Dedifferentiated amniotic fluid mesenchymal stem cell (primary cell): ENCODE measurements around the gene AKNA.
A peak's percentile ranks its signal among the peaks of the same experiment; 100 is the strongest.

ENCODE experiments used
- DNase-seq: peaks from one replicate; pipeline ENCODE4 v3.0.0-alpha.2; 2016; ENCODE audit errors: extremely low spot score

AKNA gene, protein sequence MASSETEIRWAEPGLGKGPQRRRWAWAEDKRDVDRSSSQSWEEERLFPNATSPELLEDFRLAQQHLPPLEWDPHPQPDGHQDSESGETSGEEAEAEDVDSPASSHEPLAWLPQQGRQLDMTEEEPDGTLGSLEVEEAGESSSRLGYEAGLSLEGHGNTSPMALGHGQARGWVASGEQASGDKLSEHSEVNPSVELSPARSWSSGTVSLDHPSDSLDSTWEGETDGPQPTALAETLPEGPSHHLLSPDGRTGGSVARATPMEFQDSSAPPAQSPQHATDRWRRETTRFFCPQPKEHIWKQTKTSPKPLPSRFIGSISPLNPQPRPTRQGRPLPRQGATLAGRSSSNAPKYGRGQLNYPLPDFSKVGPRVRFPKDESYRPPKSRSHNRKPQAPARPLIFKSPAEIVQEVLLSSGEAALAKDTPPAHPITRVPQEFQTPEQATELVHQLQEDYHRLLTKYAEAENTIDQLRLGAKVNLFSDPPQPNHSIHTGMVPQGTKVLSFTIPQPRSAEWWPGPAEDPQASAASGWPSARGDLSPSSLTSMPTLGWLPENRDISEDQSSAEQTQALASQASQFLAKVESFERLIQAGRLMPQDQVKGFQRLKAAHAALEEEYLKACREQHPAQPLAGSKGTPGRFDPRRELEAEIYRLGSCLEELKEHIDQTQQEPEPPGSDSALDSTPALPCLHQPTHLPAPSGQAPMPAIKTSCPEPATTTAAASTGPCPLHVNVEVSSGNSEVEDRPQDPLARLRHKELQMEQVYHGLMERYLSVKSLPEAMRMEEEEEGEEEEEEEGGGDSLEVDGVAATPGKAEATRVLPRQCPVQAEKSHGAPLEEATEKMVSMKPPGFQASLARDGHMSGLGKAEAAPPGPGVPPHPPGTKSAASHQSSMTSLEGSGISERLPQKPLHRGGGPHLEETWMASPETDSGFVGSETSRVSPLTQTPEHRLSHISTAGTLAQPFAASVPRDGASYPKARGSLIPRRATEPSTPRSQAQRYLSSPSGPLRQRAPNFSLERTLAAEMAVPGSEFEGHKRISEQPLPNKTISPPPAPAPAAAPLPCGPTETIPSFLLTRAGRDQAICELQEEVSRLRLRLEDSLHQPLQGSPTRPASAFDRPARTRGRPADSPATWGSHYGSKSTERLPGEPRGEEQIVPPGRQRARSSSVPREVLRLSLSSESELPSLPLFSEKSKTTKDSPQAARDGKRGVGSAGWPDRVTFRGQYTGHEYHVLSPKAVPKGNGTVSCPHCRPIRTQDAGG (N-terminal part only)

DNA sequence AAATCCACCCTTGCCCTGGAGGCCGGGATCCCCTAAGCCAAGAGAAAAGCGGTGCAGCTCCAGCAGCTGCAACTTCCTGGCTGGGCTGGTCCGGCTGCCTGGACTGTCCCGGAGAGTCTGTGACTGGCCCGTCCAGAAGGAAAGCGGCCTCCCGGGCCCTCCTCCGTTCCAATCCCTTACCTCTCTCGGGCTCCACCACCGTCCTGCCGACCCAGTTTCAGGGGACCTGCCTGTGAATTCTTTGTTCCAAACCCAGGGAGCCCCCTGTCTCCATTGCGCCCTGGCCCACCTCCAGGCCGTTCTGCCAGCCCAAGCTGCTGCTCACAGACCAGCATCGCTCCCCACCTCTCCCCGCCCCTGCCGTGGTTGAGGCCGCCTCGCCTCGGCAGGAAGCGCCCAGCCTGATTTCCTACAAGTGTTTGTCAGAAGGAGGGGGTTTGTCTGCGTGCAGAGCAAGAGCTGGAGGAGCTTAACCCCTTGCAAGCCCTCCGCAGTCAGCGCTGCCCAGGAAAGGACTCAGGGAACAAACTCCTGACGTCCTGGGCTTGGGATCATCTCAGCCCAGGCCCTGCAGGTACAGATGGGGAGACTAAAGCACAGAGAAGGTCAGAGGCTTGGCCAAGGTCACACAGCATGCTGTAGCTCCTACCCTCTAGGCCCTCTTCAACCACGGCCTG lies at the start of gene AKNA:
AKNA (minus strand) TSS at position 303 of the 677 bp plus-strand sequence. CDS start 6,649 bp downstream, outside the sequence.
- peak; percentile 69 for DNase-seq

DNA sequence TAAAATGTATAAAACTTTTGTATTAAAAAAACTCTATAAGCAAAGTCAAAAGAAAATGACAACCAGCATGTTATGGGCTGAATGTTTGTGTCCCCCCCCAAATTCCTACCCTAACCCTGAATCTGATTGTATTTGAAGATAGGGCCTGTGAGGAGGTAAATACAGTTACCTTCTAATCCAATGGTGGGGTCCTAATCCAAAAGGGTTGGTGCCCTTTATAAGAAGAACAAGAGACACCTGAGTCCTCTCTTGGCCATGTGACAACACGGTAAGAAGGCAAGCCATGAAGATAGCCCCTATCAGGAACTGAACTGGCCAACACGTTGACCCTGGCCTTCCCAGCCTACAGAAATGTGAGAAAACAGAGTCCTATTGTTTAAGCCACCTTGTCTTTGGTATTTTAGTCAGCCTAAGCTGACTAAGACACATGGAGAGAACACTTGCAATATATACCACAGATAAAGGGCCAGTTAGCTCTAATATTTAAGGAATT lies 49.7 kb upstream of the AKNA start:
- DNase-seq = no peak

DNA sequence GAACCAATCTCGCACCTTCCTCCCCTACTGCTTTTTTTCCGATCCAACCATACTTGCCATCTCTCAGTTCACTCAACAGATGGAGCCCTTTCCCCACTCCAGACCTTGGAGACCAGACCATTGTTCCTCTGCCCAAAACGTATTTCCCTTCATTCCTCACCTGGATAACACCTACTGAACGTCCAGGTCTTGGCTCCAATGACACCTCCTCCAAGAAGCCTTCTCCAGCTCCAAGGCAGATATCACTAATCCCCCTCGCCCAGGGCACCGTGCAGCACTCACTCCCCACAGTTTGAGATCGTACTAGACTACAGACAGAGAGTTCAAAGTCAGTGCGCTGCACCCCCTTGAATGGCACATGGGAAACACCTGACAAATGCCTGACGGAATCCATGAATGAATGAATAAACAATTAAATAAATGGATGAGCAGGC lies 47.1 kb upstream of the AKNA start:
- no peak for DNase-seq

DNA sequence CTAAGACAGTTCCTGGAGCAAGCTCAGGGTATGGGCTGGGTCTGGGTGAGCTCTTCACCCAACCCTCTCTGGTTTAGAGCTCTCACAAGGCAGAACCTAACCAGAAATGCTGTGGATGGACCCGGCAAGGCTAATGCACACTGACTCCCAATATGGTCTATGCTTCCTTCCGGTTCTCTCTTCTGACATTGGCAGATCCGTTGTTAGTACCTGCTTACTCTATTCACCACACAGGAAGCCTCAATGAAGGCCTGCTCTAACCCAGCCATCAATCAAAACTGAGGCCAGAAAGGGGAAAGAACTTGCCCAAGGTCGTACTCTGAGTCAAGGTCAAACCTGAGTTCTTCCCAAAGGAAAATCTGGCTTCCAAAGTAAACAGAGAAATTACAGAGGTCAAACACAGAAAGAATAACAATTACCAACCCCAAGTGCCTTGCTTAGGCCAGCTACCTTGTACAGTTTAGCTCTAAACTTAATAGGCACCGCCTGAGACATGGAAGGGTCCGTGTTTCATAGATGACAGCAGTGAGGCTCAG lies 46.0 kb upstream of the AKNA start:
- DNase-seq = no peak

DNA sequence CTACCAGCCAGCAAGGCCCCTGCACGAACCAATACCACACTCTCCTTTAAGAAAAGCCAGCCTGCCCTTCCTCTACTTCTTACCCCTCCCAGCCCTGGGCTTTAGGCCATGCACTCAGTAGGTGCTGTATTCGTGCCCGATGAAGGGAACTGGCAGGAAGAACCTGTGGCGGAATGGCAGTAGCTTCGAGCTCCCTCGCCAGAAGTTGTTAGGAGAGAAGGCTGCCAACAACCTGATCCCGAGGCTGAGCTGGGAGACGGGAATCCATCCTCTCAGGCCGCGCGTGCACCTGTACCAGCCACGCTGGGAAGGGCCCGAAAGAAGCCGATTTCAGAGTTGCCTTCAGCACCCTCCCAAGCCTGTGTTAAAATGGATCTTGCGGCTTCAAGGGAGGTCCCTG lies 45.3 kb upstream of the AKNA start:
- DNase-seq = no peak

DNA sequence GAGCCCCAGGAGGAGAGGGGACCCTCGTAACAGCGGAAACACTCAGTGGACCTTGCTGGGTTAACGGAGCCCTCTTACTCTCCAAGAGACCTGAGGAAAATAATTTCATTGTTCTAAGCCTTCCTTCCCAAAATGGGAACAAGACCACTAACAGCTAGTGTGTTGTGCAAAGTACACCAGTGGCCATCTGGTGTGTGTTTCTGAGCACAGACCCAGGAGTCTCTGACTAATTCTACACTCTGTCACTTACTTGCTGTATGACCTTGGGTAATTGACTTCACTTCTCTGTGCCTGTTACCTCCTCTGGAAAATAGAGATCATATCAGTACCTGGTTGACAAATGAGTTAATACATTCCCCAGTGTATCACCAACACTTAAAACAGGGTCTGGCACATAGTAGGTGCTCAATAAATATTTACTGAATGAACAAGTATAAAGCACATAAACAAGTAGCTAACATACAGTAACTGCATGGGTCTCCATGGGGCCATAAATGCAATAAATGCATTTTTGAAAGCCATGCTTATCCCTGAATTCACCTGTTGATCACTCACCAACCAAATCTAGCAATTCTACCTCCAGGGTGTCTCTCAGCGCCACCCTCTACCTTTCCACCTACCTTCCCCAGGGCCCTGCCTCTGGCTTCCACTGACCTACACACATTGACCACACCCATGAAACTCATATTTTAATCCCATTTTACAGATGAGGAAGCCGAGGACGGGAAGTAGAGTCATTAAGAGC lies 44.7 kb upstream of the AKNA start:
- DNase-seq = no peak

DNA sequence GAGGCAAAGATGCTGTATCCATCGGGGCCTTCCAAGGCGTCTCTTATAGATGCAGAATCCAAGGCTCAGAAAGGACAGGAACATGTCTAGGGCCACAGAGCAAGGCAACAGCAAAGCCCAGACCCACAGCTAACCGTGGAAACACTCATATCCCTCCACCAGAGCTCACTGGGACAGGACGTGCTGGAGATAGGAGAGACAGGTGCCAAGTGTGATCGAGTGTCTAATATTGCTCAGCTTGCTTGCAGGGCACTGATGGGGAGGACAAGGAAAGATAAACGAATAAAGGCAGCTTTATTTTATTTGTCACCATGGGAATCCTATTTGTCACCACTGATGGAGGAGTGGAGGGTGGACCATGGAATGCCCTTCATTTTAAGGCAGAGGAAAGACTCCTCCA lies 44.0 kb upstream of the AKNA start:
- DNase-seq = no peak

DNA sequence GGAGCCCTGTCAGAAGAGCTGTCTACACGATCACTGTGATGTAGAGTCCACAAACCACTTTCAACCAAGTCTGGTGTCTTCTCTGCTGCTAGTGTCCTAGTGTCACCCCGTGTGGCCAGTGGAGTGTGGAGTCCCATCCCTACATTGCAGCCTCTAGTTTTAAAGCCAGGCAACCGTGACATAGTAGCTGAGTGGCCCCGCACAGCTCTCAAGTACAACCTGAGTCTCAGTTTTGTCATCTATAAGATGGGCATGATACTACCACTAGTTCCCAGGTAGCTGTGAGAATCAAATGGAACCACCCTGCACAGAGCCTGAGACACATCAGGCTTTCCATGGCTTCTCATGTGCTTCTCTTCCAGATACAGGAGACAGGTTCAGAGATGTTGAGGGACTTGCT lies 43.2 kb upstream of the AKNA start:
- DNase-seq = no peak

DNA sequence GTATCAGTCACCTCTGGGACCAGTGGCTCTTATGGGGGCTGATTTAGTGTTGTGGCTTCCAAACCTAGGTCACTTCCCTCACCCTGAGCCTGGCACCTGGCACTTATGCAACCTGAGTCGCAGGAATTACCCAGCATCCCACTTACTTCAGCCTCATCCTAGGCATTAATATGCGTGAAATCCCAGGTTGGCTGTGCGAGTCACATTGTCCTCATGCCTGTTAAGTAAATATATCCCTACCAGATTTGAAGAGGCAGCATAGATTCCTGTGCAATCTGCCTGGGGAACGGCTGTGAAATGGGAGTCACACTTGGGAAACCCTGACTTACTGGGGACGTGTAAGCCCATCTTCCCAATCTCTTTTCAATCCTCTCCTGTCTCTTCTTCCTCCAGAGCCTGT lies 42.7 kb upstream of the AKNA start:
- DNase-seq = no peak

DNA sequence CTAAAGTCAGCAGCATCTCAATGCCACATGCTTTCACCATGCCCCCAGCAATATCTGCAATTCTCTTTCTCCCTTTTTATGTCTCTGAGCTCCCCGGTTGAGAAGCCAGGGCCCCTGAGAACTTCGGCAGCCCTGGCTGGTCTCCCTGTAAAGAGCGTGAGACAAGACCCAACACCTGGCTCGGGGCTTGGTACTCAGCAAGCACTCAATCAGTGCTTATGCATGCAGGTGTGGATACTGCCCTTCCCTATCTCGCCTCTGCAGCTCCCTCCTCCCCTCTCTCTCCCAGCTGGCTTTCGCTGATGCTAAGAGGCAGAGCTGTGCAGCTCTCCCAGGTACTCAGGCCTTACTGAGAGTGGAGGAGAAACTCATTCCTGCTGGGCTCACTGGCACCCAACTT lies 41.7 kb upstream of the AKNA start:
- no peak for DNase-seq

DNA sequence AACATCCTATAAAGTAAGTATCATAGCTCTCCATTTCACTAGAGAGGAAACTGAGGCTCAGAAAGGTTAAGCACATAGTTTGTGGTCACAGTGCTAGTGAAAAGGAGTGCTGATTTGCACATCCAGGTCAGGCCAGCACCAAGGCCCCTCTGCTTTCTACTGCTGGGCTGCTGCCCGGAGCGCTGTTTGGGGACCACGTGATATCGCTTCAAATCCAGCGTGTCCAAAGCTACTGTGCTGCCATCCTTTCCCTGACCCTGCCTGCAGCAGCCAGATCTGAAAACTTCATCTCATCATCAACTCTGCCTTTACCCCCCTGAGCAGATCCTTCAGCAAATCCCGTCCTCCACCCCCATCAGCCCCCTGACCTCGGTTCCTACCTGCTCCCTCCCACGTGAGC lies 40.7 kb upstream of the AKNA start:
- DNase-seq = no peak

DNA sequence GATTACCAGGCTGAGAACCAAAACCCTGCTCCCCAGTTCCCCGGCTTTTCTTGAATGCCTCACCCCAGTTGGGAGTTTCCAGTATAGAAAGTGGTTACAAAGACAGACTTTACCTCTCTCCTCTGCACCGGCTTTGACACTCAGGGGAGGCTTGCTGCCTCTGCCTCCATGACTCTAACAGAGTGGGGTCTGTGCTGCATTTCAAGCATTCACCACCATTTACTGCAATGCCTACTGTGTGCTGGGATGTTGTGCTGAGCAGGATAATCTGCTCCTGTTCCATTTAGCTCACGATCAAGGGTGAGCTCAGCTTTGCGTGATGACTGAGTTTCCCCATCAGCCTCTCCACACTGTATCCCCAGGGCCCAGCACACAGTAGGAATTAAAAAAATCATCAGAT lies 39.9 kb upstream of the AKNA start:
- no peak for DNase-seq

DNA sequence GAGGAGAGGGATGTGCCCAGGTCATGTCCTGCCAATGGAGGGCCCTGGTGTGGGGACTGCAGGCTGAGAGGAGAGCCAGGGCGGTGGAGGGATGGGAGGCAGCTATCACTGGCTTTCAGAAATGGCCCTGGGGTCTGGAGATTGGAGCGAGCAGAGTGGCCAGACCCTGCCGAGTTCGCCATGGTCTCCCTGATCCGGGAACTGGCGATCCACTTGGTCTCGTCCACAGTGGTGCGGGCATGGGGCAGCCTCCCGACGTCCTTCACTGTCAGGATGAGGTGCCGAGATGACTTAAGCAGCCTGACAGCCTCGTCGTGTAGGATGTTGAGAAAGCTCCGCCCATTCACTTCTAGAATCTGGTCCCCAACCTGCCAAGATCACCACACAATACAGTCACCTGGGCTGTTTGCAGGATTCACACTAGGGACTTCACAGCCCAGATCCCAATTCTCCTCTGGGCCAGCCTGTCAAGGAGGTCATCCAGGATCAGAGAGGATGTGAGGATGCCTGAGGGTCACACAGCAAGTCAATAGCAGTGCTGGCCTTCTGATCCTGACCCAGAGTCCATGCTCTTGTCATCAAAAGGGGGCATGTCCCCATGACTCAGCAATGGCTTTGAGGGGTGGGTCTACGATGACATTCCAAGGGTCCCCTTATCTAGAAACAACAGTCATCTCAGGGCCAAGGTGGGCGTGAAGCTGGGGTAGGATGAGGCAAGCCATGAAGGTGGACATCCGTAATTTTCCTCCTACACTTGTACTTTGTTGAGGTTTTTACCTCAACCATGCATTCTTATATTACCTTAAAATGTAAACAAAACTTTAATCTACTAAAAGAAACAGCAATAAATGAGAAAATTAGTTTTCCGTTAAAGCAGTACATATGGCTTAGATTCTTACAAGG lies 38.5 kb upstream of the AKNA start:
- DNase-seq = no peak

DNA sequence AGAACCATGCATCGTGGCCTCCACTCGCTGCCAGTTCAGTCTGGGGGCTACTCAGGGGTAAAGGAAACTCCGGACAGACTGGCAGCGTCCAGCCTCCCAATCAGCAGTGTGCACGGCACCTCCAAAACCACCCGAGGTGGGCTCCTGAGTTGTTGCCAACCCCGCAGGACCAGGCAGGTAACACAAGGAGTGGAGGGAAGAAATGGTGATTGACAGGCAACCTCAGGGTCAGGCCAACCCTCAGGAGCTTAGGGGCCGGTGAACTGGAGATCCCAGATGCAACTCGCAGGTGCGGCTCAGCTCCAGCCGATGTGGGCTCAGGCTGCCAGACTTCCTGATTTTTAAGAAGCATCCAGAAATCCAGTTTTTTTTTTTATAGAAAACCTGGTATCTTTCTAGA lies 37.3 kb upstream of the AKNA start:
- no peak for DNase-seq

DNA sequence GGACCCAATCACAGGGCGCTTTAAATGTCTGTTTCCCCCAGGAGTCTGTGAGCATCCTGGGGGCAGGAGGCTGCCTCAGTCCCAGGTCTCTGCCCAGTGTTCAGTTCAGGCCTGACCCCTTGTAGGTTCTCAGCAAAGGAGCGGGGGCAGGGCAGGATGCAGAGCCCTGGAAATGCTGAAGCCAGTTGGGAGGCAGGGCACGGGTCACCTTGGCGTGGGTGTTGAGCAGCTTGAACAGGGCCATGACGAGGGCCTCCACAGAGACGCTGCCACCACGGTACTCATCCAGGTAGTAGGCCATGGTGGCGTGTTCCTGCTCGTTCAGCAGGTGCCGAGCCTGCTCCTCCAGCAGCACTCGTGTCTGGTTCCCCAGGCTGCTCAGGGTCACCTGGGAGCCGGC lies 36.3 kb upstream of the AKNA start:
- no peak for DNase-seq

DNA sequence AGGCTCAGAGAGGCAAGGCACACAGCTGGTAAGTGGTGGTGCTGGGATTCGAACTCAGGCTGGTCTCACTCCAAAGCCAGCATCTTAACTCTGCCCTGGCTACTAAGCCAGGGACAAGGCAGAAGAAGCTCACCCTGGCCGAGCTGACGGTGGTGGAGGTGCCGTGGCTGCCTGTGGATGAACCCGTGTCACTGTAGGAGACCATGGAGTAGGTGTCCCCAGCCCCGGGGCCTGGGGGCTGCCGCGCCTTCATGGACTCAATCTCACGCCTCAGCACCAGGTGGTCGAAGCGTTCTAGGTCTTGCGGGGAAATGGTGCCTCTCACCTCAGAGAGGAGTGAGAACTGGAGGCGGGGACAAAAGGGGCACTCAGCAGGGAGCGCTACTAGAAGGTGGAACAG lies 35.4 kb upstream of the AKNA start:
- DNase-seq = no peak

DNA sequence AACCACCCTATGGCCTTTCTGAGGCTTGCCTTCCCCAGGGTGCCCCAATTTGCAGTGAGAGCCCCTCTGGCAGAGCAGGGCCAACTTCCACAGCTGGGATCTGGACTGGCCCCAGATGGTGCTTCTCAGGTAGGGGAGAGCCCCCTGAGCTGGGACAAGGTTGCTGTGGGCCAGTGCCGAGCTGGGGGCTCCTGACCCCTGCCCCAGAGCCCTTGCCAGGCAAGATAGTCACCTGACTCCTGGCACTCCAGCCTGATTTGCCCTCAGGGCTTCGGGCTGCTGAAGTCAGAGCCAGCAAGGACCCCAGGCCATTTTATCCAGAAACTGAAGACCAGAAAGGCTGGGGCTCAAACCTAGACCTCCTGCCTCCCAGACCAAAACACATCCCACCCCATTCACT lies 33.4 kb upstream of the AKNA start:
- DNase-seq = no peak

DNA sequence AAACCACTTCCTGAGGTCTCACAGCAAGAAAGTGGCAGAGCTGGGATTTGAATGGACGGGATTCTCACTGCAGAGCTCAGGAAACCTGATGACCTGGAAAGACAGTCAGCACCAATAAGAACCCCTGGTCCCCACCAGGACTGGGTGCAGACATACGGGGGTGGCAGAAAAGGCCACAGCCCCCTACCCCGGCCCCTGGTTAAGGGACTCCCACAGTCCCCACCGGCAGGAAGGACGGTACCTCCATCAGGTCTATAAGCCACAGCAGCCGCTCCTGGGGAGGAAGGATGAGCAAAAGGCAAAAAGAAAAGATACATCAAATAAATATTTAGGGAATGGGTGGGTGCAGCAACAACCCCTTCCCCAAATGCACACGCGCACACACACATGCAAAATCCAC lies 32.0 kb upstream of the AKNA start:
- no peak for DNase-seq

DNA sequence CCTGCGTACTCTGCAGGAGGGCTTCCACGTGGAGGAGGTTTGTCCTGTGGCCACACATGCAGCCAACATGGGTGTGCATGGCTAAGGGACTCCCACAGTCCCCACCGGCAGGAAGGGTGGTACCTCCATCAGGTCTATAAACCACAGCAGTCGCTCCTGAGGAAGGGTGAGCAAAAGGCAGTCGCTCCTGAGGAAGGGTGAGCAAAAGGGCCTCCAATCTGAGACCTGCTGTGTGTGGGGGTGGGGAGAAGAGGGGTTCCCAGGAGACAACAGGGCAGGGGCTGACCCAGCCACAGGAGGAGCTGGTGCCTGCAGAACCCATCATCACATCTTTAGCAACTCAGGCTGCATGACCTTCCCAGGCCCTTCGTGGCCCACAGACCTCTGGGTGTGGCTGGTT lies 30.3 kb upstream of the AKNA start:
- no peak for DNase-seq
